GM19467 (cell line): ENCODE results near the gene GALNT7.
A peak's percentile ranks its signal among the peaks of the same experiment; 100 is the strongest.
"Not testable (repeated sequence)": the region's sequence is repeated elsewhere in the genome, so short reads cannot be mapped to it uniquely, and the experiment has no call there.

Experiments used
- ATAC-seq: cut with Tn5 transposase; IDR thresholded peaks from one replicate; pipeline ENCODE4 v1.9.1; 2021; ENCODE audit warnings: mild to moderate bottlenecking, moderate library complexity; ENCODE audit not compliant: unreplicated experiment

GALNT7 gene, protein sequence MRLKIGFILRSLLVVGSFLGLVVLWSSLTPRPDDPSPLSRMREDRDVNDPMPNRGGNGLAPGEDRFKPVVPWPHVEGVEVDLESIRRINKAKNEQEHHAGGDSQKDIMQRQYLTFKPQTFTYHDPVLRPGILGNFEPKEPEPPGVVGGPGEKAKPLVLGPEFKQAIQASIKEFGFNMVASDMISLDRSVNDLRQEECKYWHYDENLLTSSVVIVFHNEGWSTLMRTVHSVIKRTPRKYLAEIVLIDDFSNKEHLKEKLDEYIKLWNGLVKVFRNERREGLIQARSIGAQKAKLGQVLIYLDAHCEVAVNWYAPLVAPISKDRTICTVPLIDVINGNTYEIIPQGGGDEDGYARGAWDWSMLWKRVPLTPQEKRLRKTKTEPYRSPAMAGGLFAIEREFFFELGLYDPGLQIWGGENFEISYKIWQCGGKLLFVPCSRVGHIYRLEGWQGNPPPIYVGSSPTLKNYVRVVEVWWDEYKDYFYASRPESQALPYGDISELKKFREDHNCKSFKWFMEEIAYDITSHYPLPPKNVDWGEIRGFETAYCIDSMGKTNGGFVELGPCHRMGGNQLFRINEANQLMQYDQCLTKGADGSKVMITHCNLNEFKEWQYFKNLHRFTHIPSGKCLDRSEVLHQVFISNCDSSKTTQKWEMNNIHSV

DNA sequence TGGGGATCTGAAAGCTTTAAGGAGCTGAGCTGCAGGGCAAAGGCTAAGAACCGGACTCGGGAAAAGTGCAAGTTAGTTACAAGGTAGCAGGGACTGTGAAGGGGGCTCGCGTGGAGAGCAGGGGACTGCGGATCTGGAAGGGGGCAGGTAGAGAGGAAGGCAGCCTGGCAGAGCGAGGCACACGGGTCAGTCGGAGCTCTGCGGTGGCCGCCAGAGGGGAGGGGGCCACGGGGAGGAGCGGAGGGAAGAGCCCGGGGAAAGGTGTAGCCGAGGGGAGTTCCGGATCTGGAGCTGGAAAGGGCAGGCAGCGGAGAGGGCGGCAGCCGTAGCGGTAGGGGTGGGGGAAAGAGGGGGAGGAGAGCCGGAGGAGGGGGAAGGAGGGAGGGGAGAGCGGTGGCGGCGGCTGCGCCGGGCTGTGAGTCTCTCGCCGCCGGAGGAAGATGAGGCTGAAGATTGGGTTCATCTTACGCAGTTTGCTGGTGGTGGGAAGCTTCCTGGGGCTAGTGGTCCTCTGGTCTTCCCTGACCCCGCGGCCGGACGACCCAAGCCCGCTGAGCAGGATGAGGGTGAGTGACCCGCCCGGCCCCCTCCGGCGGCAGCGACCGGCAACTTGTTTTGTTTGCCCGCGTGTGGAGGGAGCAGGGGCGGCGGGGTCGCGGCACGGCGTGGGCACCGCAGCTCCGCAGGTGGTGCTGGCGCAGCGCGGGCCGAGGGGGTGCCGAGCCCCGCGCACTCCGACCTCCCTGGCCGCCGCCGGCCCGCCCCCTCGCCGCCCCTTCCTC is at the start of gene GALNT7:
TSS of gene GALNT7 (plus strand) at position 416 of the 782 bp plus-strand sequence. CDS start at position 441, 25 bp downstream.
- ATAC-seq: peak; percentile 26

DNA sequence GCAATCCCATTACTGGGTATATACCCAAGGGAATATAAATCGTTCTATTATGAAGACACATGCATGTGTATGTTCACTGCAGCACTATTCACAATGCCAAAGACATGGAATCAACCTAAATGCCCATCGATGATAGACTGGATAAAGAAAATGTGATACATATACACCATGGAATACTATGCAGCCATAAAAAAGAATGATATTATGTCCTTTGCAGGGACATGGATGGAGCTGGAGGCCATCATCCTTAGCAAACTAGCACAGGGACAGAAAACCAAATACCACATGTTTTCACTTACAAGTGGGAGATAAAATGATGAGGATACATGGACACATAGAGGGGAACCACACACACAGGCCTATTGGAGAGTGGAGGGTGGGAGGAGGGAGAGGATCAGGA is 49.8 kb upstream of the GALNT7 start:
- not testable (repeated sequence) for ATAC-seq

DNA sequence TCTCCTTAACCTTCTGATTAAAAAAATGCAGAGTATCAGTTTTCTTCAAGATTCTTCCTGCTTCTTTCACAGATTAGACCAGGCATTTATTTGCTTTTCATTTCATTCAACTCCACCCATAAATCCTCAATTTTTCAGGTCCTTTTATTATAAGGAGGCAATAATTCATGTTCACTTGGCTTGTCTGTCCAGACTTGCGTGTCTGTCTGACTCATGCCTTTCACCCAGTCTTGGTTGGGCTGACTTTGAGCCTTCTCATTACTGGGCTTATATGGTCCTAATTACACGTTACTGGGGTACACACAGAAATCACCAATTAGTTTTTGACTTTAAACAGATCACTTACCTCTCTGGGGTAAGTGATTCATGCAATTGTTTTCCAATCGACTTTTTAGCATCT is 48.8 kb upstream of the GALNT7 start:
- ATAC-seq: no peak

DNA sequence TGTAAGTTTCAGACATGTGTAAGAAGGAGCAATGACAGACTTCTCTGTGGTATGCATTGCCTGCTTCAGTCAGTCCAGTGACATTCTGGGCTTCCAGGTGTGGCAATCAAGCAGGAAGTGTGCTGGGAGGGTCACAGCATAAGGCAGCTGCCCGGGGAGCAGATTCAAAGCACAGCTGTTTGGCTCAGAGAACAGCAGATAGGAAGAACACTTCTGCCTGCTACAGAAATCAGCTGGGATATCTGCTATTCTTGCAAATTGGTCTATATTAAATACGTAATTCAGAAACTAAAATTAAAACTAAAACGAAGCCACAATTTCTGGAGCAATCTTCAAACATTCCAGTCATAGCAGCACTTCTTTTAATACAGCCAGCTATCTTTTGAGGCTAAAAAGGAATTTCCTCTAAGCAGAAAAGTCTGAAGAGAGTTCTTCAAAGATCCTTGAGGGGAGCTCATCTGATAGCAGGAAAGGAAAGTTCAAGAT is 47.5 kb upstream of the GALNT7 start:
- peak; percentile 99 for ATAC-seq

DNA sequence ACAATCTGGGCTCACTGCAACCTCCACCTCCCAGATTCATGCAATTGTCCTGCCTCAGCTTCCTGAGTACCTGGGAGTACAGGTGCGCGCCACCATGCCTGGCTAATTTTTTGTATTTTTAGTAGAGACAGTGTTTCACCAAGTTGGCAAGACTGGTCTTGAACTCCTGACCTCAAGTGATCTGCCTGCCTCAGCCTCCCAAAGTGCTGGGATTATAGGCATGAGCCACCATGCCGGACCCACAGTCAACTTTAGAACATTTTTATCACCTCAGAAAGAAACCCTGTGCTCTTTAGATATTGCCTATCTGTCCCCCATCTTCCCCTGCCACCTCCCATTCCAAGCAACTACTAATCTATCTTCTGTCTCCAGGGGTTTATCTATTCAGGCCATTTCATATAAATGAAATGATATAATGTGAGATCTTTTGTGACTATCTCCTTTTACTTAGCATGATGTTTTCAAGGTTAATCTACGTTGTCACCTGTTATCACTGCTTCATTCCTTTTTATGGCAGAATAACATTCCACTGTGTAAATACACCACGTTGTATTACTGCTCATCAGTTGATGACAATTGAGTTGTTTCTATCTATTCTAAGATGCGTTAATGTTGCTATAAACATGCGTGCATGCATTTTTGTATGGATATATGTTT is 44.3 kb upstream of the GALNT7 start:
- no peak for ATAC-seq

DNA sequence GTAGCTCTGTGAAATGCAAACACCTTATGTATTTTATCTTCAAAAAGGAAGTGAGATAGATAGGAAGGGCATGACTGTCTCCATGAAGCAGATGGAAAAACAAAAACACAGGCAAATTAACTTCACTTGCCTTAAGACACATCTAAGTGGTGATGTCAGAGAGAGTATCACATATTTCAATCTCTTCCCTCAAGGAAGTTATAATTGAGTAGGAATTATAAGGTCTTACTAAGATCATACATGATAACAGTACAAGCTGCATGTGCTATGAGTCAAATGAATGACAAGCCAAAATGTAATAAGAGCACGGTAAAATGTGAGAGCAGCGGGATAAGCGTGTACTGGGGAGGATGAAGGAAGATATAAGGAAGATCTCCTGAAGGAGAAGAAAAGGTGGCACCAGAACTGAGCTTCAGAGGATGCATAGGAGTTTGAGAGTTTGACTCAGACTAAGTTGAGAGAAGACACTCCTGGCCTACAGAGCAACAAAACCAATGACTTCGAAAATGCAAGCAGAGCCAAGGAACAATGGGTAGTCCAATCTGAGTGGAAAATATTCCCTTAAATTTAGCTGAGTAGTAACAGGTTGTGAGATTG is 43.3 kb upstream of the GALNT7 start:
- no peak for ATAC-seq

DNA sequence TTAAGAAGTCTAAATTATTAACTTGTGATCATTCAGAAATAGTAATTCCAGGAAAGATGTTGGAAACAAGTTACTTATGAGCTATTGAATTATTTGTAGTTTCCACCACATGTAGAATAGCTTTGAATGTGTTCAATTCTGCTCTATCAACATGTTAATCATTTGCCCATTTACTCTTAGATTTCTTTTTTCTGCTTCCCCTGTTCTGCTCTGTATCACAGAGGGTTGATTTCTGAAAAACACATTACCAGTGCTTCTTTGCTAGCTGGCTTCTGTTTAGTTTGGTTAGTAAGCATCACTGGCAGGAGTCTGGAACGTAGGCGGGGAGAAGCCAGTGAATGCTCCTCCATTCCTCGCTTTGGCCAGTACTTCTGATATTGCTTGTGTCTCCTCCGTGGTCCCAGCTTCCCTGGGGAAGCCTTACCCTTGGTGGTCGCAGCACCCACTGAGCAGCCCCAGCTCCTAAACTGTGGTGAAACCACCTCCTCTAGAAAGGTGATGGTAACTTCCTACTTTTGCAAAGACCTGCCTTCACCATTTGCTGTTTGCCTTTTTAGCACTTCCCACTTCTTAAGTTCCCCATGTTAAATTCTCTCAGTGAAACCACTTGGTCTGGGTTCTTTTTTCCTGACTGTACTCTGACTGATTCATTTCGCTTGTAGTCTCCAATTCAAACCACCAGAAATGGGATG is 40.3 kb upstream of the GALNT7 start:
- ATAC-seq: no peak

DNA sequence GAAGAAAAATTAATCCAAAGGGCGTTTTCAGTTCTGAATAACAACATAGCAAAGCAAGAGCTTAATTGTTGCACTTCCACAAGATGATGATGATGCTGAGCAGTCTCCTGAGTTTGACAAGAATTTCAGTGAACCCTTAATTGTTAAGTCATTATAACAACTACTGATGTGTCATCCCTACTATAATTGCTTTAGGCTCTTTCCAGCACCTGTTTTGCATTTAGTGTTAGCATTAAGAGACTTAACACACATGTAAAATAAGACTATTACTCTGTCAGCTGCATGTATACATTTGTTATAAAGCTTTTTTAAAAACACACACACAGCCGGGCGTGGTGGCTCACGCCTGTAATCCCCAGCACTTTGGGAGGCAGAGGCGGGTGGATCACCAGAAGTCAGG is 37.9 kb upstream of the GALNT7 start:
- no peak for ATAC-seq

DNA sequence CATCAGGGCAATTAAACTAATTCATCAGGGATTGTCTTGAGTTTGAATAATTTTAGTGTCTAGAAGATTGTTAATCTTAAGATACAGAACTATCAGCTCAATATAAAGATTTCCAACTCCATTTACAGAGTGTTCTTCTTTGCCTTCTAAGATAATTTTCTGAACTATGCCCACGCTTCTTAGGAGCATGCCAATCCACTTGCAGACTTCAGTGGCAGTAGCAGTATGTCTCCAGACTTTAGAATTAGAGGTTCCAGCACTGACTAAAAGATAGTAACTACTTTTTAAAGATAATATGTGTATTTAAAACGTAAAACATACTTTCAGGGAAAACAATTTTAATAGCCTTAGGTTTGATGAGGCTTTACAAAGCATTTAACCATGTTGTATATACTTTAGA is 34.2 kb upstream of the GALNT7 start:
- no peak for ATAC-seq

DNA sequence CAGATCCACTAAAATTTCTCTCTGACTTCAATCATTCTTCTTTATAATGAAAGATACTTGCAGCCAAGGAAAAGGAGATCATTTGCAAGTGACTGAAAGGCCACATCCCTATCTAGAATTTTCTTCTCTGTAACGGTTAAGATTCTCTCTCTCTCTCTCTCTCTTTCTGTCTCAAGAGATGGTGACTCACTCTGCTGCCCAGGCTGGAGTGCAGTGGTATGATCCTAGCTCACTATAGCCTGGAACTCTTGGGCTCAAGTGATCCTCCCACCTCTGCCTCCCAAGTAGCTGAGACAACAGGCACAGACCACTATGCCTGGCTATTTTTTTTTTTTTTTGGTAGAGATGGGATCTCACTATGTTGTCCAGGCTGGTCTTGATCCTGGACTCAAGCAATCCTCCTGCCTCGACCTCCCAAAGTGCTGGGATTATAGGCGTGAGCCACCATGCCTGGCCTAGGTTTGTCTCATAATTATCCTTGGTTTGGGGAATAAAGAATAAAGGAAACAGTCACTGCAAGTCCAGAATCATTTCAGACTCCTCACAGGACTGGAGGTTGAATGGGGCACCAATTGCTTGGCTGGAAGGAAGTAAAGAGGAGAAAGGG is 33.3 kb upstream of the GALNT7 start:
- no peak for ATAC-seq

DNA sequence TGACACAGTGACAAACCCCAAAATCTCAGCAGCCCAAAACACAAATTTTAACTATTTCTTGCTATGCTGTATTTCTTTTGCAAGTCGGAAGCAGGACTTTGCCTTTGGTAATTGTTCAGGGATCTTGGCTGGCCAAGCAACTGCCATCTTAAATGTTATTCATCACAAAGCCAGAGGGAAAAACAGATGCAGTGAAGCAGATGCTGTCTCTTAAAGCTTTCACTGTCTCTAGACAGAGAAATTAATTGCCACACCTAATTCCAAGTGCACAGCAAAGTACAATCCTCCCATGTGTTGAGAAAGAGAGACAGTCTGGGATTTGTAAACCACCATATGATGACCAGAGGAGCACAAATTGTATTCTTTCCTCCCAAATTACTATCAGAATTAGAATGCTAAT is 30.0 kb upstream of the GALNT7 start:
- ATAC-seq: no peak

DNA sequence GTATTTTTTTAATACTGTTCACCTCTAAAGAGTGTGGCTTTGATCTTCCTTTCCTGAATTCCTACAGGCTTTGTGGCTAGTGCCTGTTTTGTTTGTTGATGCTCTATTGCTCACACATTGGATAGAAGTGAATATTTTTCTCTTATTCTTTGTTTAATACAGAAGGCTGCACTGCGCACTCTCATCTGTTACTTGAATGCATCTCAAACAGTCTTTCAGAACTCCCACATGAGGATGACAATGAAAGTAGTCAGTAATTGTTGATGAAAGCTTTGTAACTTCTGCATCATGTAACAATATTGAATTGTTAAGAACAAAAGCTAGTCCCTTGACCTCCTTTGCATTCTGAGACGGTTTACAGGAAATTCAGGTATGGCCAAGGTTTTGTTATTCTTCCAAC is 29.1 kb upstream of the GALNT7 start:
- ATAC-seq: no peak

DNA sequence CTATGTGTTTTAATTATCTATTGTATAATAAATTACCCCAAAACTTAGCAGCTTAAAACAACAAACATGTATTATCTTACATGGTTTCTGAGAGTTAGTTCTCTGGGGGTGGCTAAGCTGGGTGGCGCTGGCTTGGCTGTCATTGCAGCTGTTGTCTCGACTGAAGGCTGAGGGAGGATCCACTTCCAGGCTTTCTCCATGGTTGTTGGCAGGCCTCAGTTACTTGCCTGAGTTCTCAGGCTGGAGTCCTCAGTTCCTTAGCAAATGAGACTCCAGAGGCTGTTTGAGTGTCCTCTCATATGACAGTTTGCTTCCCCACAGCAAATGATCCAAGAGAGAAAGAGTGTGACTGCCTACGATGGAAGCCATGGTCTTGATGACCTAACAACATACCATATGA is 23.5 kb upstream of the GALNT7 start:
- ATAC-seq: no peak

DNA sequence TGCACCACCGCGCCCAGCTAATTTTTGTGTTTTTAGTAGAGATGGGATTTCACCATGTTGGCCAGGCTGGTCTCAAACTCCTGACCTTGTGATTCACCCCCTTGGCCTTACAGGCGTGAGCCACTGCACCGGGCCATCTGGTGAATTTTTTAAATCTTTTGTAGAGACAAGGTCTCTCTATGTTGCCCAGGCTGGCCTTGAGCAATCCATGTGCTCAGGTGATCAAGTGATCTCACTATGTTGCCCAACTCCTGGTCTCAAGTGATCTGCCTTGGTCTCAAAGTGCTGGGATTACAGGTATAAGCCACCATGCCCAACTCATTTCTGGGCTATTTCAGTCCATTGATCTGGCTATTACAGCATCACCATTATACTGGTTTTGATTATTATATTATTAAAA is 22.2 kb upstream of the GALNT7 start:
- no peak for ATAC-seq

DNA sequence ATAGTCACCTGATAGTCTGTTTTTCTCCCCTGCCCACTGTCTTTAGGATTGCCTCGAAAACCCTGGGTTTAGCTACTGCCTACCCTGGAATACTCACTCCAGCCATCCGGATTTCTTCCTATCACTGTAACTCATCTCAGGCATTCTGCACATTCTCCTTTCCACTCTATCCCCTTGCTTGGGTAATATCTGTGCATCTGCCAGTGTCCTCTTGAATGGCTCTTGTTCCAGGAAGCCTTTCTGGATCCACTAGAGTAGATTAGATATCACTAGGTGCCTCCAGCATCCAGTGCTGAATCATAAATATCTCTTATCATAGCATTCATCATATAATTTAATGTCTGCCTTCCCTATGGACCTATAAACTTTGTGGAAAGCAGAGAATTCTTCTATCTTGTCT is 17.1 kb upstream of the GALNT7 start:
- no peak for ATAC-seq

DNA sequence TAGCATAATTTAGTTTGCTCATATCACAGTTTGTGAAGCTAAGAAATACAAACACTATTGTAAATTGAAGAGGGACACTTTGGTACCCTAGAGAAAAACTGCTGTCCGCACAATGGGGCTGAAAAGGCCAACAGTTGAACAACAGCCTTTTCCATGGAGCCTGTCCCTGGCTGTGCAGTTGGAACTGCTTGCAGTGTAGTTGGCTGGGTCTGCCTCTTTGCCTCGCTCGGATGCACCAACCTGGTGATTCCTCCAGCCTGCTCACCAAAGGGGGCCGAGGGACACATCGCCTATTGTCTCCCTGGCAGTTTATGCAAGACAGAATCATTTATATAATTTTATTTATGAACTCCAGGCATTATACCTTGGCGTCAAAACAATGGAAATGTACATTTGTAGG is 16.5 kb upstream of the GALNT7 start:
- ATAC-seq: no peak

DNA sequence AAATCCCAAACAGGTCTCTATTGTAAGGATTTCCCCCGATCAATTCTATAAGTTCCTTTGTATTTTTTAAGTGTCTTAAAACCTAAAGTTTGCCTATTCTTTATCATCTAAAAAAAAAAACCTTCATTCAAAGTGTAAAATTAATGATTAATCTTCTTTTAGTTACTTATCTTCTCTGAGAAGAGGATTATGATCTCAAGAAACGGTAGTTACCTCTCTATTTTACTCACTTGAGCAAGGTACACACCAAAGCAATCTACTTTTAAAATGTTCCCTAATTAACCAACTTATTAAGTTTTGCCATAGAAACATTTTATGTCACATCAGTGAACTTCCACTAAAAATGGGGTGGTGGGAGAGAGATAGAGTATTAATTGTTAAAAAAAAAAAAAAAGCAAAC is 15.2 kb upstream of the GALNT7 start:
- no peak for ATAC-seq

DNA sequence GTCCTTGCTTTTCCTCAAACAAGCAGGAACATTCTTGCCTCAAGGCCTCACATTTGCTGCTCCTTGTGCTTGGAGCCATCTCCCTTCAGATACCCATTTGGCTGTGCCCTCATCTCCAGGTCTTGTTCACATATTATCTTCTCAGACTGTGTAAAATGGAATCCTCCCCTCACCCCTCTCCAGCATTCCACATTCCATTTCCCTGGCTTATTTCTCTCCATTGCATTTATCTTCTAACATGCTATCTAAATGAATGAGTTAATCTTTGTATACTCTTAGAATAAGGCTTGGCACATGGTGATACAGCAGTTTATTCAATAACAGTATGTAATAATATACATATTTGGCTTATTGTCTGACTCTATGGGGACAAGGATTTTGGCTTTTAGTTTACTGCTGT is 8.8 kb upstream of the GALNT7 start:
- ATAC-seq: no peak

DNA sequence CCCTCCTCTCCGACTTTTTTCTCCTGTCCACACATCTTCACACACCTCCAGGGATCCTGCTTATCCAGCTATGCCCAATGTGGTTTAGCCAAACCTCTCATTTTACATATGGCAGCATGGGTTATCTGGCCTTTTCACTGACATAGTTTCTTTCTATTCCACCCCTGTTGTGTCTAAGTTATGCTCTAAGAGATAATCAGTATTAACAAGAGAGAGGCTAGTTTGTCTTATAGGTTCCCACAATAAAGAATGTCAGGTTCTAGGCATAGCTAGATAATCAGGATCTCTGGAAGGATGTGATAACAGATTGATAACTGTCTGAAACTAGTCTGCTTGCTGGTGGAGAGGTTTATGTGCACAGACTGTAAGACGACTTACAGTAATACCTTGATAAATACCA is 7.7 kb upstream of the GALNT7 start:
- ATAC-seq: no peak

DNA sequence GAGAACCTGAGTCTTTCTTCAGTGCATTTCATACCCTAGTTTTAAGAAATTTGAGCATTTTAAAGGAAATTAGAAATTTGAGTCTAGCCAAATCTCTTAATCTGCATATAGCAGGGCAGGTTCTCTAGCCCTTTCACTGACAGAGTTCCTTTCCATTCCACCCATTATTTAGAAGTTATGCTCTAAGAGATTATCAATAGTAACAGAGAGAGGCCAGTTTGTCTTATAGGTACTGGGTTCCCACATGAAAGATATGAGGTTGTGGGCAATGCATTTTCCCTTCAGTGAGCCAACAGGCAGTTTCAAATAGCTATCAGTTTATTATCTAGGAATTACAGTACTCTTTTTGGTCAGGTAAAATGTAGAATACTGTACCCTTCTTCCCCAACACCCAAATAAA is 7.3 kb upstream of the GALNT7 start:
- no peak for ATAC-seq
